Epithelial cell of proximal tubule (primary cell): ENCODE data around the gene SAAL1. TPM values are rescaled to one million over a fixed set of nuclear protein-coding genes. Genes with fewer than 3 reads are reported as not detected.
"Not testable (repeated sequence)": the region's sequence is repeated elsewhere in the genome, so short reads cannot be mapped to it uniquely, and the experiment has no call there.

Source experiments
- DNase-seq: peaks from one replicate; pipeline ENCODE4 v3.0.0-alpha.2; 2011; ENCODE audit warnings: low read depth
- H3K4me3 ChIP-seq: 2 replicates; pipeline ENCODE4 v1.5.1; 2011; ENCODE audit warnings: low read depth, mild to moderate bottlenecking, low read length
- CTCF ChIP-seq: conservative IDR thresholded peaks from 2 replicates; pipeline ENCODE4 v1.5.1; 2012; ENCODE audit warnings: low read depth, mild to moderate bottlenecking, low read length
- total RNA-seq: library from RNA; depleted of rRNA; stranded (reverse); fragments of >200 nt; gene quantifications from 2 replicates; pipeline ENCODE4 v1.2.3, GENCODE V29; 2015

The SAAL1 gene
- total RNA-seq, 1 donor from 2014 or later, result 22.8 TPM

- no peak for DNase-seq
- TF ChIP-seq CTCF, result no peak
- no peak overlapping the region for H3K4me3 ChIP-seq
Measured at GRCh38 chr11:18137186-18137800, 31.4 kb upstream of the SAAL1 start.

- no peak for DNase-seq
- H3K4me3 ChIP-seq, result no peak overlapping the region
- no peak for TF ChIP-seq CTCF
Measured at GRCh38 chr11:18135308-18135707, 29.4 kb upstream of the SAAL1 start.

GRCh38 chr11:18132341-18132740, 26.5 kb upstream of the SAAL1 start, which contains the start of gene MRGPRX3:
TSS of gene MRGPRX3 (plus strand) at chr11:18132571. CDS start at chr11:18137203, 4,632 bp downstream.
- no peak for DNase-seq
- no peak within 1 kb of the TSS for H3K4me3 ChIP-seq
- no peak for TF ChIP-seq CTCF

GRCh38 chr11:18131115-18131514, 25.2 kb upstream of the SAAL1 start:
- not testable (repeated sequence) for H3K4me3 ChIP-seq, DNase-seq

GRCh38 chr11:18121331-18121828, 15.5 kb upstream of the SAAL1 start:
- not testable (repeated sequence) for H3K4me3 ChIP-seq

GRCh38 chr11:18115360-18116127, 9.7 kb upstream of the SAAL1 start:
- H3K4me3 ChIP-seq, result no peak overlapping the region
- TF ChIP-seq CTCF, result peak; percentile 94
- DNase-seq, result no peak

More at GRCh38 chr11:18121331-18121828, 15.5 kb upstream of the SAAL1 start:
- DNase-seq, result not testable (repeated sequence)

- no peak for DNase-seq
Measured at GRCh38 chr11:18111005-18111404, 5.1 kb upstream of the SAAL1 start.

More at GRCh38 chr11:18111005-18111404, 5.1 kb upstream of the SAAL1 start:
- H3K4me3 ChIP-seq, result no peak overlapping the region
- TF ChIP-seq CTCF, result no peak
